Measurements from ENCODE around the gene PLCB4. TPM values are rescaled to one million over a fixed set of nuclear protein-coding genes. Genes with fewer than 3 reads are reported as not detected.

Gene PLCB4
- total RNA-seq, 2 experiments from 2014 or later = not detected

DNA sequence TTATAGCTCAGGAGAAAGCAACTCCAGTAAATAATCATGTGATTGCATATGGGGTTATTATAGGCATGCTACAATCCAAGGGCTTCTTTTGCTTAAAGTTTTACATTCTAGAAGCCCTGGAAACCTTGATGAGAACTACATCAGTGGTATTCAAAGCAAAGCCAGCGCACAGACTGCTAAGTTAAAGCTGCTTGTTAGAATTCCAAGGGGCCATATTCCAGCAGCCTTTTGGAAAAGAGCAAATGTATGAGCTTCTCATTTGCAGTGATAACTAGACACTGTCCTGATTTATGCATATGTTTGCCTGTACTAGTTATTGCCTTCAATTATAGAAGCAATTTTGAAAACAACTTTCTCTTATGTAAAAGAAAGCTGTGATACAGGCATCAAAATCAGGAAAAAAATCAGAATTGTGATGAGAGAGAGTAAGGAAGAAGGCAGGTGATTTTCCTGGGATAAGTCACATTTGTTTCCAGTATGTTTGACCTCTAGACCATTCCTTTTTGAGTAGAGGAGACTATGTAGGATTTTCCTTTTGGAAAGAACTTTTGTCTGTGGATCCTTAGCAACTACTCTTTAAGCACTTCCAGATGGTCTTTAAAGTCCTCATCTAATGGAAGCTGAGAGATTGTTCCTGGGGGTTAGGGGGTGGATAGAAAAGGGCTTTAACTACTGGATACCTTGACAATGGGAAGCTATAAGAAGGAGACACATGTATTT, 159.2 kb downstream of the PLCB4 start:
- CTCF ChIA-PET (ENCODE audit: unreplicated experiment) = no interaction called here
- intact Hi-C loops (cut with micrococcal nuclease; ENCODE audit: unreplicated experiment) = no loop called here
- H3K9me3 ChIP-seq (ENCODE audit: low read length) = no peaks in the 10 kb centered on the region
- no peak overlapping the region for H2AFZ ChIP-seq (ENCODE audit: low read length)
- no peak overlapping the region for H3K4me3 ChIP-seq (ENCODE audit: low read depth, low read length, poor library complexity, severe bottlenecking)
- no peaks in the 10 kb centered on the region for H3K4me1 ChIP-seq (ENCODE audit: insufficient read depth, low read length, poor library complexity, severe bottlenecking)
- TF ChIP-seq, protein P1, sequence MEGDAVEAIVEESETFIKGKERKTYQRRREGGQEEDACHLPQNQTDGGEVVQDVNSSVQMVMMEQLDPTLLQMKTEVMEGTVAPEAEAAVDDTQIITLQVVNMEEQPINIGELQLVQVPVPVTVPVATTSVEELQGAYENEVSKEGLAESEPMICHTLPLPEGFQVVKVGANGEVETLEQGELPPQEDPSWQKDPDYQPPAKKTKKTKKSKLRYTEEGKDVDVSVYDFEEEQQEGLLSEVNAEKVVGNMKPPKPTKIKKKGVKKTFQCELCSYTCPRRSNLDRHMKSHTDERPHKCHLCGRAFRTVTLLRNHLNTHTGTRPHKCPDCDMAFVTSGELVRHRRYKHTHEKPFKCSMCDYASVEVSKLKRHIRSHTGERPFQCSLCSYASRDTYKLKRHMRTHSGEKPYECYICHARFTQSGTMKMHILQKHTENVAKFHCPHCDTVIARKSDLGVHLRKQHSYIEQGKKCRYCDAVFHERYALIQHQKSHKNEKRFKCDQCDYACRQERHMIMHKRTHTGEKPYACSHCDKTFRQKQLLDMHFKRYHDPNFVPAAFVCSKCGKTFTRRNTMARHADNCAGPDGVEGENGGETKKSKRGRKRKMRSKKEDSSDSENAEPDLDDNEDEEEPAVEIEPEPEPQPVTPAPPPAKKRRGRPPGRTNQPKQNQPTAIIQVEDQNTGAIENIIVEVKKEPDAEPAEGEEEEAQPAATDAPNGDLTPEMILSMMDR (conservative IDR thresholded peaks at IDR 0.05; ENCODE audit: low read length) = no peak
- no peak for TF ChIP-seq EZH2phosphoT487 (IDR thresholded peaks at IDR 0.05; ENCODE audit: borderline replicate concordance, low read depth, low read length)
- H3K36me3 ChIP-seq (ENCODE audit: insufficient read depth, low read length) = no peaks in the 10 kb centered on the region
- no peaks in the 10 kb centered on the region for H3K79me2 ChIP-seq (ENCODE audit: insufficient read depth, low read depth, low read length)
- POLR2A ChIA-PET = no interaction called here
- no peak overlapping the region for H3K4me2 ChIP-seq (ENCODE audit: low read length)
- no TSS peak for BruUV-seq (replicated peaks)
- no peak for DNase-seq (ENCODE audit: low spot score)
- no peaks in the 10 kb centered on the region for H4K20me1 ChIP-seq (ENCODE audit: insufficient read depth, low read length)
- no peak overlapping the region for H3K27ac ChIP-seq (ENCODE audit: low read depth, low read length, poor library complexity, severe bottlenecking)
- H3K9me2 ChIP-seq (ENCODE audit: insufficient read depth, low read length) = no peaks in the 10 kb centered on the region

DNA sequence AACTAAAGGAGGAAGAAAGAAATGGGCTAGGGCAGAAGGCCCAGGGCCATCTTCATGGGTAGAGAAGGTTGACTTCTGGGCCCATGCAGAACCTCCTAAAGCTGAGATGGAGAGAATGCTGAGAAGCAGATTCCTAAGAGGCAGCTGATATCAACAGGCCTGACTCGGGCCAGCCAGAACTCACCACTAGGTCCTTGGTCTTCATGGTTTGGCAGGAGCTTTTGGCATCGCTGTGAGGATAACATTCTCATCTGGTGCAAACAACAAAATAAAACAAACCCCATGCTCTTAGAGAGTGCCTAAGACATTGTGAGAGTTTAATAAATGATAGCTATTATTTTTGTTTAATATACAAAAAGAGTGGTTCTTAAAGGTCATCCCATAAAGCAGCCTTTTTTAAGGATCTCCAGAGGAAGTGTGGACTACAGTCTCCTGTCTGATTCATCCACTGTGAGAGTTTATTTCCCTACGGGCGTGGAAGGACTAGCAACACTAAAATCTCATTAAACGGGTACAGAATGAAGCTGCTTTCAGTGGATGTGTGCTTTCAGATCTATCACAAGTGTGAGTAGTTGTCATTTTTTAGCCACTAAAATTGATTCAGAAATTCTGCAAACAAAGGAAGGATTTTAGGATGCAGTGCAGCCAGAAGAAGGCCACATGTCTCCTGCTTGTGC, 160.0 kb downstream of the PLCB4 start:
- BruUV-seq (replicated peaks) = no TSS peak
- POLR2A ChIA-PET = interaction anchor here (0.5 kb wide), 2 partner anchors 20 to 44 kb away, joined by 3 read pairs; no protein-coding TSS in a partner anchor
- TF ChIP-seq, protein P1 (conservative IDR thresholded peaks at IDR 0.05; ENCODE audit: low read length) = no peak
- no peak for TF ChIP-seq EZH2phosphoT487 (IDR thresholded peaks at IDR 0.05; ENCODE audit: borderline replicate concordance, low read depth, low read length)
- H4K20me1 ChIP-seq (ENCODE audit: insufficient read depth, low read length) = no peaks in the 10 kb centered on the region
- H3K9me2 ChIP-seq (ENCODE audit: insufficient read depth, low read length) = no peaks in the 10 kb centered on the region
- H3K36me3 ChIP-seq (ENCODE audit: insufficient read depth, low read length) = no peaks in the 10 kb centered on the region
- no peak overlapping the region for H3K4me3 ChIP-seq (ENCODE audit: low read depth, low read length, poor library complexity, severe bottlenecking)
- no peaks in the 10 kb centered on the region for H3K9me3 ChIP-seq (ENCODE audit: low read length)
- H3K79me2 ChIP-seq (ENCODE audit: insufficient read depth, low read depth, low read length) = no peaks in the 10 kb centered on the region
- H3K27ac ChIP-seq (ENCODE audit: low read depth, low read length, poor library complexity, severe bottlenecking) = no peak overlapping the region
- H3K4me1 ChIP-seq (ENCODE audit: insufficient read depth, low read length, poor library complexity, severe bottlenecking) = no peaks in the 10 kb centered on the region
- no peak overlapping the region for H3K4me2 ChIP-seq (ENCODE audit: low read length)
- CTCF ChIA-PET (ENCODE audit: unreplicated experiment) = no interaction called here
- intact Hi-C loops (cut with micrococcal nuclease; ENCODE audit: unreplicated experiment) = no loop called here
- DNase-seq (ENCODE audit: low spot score) = no peak
- no peak overlapping the region for H2AFZ ChIP-seq (ENCODE audit: low read length)

DNA sequence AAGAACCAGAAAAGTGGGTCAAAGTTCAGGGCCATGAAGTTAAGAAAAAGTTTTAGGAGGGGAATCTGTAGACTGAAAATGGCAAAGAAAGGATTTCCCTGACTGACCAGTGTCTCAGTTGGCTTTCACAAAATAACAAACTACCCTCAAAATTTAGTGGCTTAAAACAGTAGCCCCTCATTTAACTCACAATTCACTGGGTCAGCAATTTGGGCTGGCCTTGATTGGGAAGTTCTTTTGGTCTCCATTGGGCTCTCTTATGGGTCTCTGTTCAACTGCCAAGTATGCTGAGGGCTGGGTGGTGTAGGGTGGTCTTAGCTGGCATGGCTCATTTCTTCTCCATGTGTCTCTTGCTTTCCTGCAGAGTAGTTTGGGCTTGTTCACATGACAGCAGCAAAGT, 161.5 kb downstream of the PLCB4 start:
- Histone ChIP-seq H3K4me2 (ENCODE audit: low read length) (no peak overlapping the region), H3K27ac (ENCODE audit: low read depth, low read length, poor library complexity, severe bottlenecking) (no peak overlapping the region), H3K36me3 (ENCODE audit: insufficient read depth, low read length) (no peaks in the 10 kb centered on the region), H3K4me3 (ENCODE audit: low read depth, low read length, poor library complexity, severe bottlenecking) (no peak overlapping the region), H3K9me3 (ENCODE audit: low read length) (no peaks in the 10 kb centered on the region), H3K4me1 (ENCODE audit: insufficient read depth, low read length, poor library complexity, severe bottlenecking) (no peaks in the 10 kb centered on the region), H2AFZ (ENCODE audit: low read length) (no peak overlapping the region), H4K20me1 (ENCODE audit: insufficient read depth, low read length) (no peaks in the 10 kb centered on the region), H3K79me2 (ENCODE audit: insufficient read depth, low read depth, low read length) (no peaks in the 10 kb centered on the region), H3K9me2 (ENCODE audit: insufficient read depth, low read length) (no peaks in the 10 kb centered on the region)
- no peak for DNase-seq (ENCODE audit: low spot score)
- intact Hi-C loops (cut with micrococcal nuclease; ENCODE audit: unreplicated experiment) = no loop called here
- ChIA-PET POLR2A (no interaction called here), CTCF (ENCODE audit: unreplicated experiment) (no interaction called here)
- BruUV-seq (replicated peaks) = no TSS peak
- no peak for TF ChIP-seq EZH2phosphoT487 (IDR thresholded peaks at IDR 0.05; ENCODE audit: borderline replicate concordance, low read depth, low read length)
- TF ChIP-seq, protein P1 (conservative IDR thresholded peaks at IDR 0.05; ENCODE audit: low read length) = no peak

Data from OCI-LY7 (cell line).